ENCODE data around the gene CASP7.
"Not testable (repeated sequence)": the region's sequence is repeated elsewhere in the genome, so short reads cannot be mapped to it uniquely, and the experiment has no call there.

CASP7 gene

DNA sequence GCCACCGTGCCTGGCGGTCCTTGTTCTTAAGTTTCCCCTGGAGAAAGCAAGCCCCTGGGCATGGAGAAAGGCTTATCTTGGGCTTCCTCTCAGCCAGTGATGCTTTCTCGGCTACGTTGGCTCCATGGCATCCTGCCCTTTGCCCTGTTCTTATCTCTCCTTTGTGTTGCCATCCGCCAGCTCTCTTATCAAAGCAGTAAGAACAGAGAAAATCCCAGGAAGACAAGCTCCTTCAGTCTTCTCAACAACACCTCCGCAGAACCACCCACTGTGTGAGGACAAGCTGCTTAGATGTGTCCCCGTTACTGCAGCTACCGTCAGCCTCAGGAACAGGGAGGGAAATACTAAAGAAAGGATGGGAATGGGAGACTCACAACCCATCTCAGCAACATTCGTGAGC is 75.1 kb downstream of the CASP7 start:
- no peak for DNase-seq

DNA sequence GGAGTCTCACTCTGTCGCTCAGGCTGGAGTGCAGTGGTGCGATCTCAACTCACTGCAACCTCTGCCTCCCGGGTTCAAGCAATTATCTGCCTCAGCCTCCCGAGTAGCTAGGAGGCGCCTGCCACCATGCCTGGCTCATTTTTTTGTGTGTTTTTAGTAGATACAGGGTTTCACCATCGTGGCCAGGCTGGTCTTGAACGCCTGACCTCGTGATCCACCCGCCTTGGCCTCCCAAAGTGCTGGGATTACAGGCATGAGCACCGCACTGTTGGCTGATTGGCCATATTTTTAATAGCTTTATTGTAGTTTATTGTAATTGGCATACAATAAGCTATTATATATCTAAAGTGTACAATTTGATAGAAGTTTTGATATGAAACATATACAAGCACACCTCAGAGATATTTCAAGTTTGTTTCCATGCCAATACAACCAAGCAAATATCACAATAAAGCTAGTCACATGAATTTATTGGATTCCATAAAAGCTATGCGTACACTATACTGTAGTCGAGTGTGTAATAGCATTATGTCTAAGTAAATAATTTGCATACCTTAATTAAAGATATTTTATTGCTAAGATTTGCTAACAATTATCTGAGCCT is 77.3 kb downstream of the CASP7 start:
- no peak for DNase-seq

- no peak for DNase-seq
These were observed 82.4 kb downstream of the CASP7 start for GRCh38 chr10:113762083-113762482.

DNA sequence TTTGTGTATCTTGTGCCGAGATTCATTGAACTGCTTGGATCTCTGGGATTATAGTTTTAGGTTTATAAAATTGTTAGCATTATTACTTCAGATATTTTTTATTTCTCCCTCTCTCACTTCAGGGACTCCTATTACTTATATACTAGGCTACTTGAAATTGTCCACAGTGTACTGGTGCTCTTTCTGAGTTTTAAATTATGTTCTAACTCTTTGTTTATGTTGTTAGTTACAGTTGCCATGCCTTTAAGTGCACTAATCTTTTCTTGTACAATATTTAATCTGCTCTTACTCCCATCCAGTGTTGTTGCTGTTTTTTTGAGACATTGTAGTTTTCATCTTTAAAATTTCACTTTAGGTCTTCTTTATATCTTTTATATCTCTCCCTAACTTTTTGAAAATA is 84.9 kb downstream of the CASP7 start:
- no peak for DNase-seq

GRCh38 chr10:113765910-113766309 is 86.2 kb downstream of the CASP7 start:
- peak in 1 of 2 experiments; percentile 5 for DNase-seq

- DNase-seq: no peak
These were observed 87.5 kb downstream of the CASP7 start for GRCh38 chr10:113767222-113767621.

DNA sequence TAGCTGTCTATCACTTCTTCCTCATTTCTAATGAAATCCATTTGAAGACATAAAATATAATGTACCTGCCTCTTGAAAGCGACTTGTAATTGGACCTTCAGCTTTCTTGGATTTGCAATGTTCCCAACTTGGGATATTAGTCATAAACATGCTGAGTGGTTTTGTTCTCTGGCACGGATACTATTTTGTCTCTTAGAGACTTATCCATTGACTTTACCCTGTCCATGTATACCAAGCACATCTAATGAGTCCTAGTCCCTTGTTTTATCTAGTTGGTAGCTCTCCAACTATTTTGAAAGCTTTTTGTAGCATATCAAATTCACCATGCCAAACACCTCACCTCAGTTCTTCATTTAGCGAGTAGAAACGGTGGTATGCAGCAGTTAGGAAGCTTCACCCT is 90.6 kb downstream of the CASP7 start:
- DNase-seq: no peak

GRCh38 chr10:113771131-113771530 is 91.4 kb downstream of the CASP7 start:
- DNase-seq: not testable (repeated sequence)

DNA sequence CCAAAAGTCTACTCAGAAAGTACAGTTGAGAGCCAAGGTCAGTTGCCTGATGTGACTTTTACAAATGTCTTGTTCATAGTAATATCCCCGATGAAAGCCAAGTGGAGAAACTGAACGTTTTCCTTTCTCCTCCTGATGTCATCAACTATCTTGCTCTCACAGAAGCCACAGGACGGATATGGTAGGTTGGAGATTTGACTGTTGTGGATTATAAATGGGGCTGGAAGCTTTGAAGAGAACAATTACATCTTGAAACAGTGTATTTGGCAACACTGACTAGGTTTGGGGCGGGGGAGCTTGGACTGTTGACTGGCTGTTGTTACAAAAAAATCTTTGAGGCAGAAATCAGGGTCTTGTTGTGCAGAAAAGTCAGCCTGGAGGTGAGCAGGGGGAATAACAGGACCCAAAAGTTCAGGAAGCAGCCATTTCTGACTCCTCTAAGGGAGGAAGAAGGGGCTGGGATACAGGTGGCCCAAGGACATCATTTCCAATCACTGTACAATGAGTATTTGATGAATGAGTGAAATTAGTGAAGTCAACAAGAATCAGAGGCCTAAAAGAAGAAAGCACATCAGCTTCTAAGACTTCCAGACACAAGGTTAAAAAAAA is 96.1 kb downstream of the CASP7 start:
- no peak for DNase-seq

DNA sequence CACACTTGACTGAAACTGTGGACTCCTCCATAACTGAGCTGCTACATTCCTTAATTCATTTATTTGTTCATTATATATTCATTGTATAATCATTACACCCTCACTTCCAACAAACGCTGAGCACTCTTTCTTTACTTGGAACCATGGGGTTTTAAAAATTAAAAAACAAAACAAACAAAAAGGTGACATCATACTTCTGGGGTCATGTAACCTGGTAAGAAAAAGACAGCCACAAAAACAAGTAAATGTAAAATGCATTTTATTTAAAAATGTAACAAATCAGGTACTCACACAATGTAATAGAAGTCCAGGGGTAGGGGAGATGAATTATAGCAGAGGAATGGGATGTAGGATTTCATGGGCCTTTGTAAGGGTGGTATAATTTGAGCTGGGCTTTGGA is 96.8 kb downstream of the CASP7 start:
- DNase-seq: no peak

Data from NCI-H2081 (cell line).